H1 (cell line): ENCODE measurements around the gene EPHA4. TPM values are rescaled to one million over a fixed set of nuclear protein-coding genes. Genes with fewer than 3 reads are reported as not detected.

Source experiments
- CTCF ChIA-PET: fragments of 300-600 bp; sonication (Branson Sonifier 250); formaldehyde crosslinking; loops from one replicate; lab custom pipeline; 2021; ENCODE audit not compliant: partially characterized antibody; lab: Charles Lee
- POLR2A ChIA-PET: fragments of 300-600 bp; sonication (Branson Sonifier 250); formaldehyde crosslinking; loops from one replicate; lab custom pipeline; 2021; ENCODE audit warnings: inconsistent platforms; ENCODE audit not compliant: partially characterized antibody; lab: Charles Lee
- DNase-seq, 2 experiments: peaks; one replicate each; pipeline versions ENCODE4 v3.0.0 to v3.0.0-alpha.2; 2010 to 2022; ENCODE audit warnings: low spot score in 2 of 2, low read depth in 1 of 2, mixed read lengths in 1 of 2
- FAIRE-seq: peaks from 2 replicates; lab custom pipeline; 2011; peaks lifted over from hg19 to GRCh38; lab: Jason Lieb, UNC
- H2AFZ ChIP-seq: 2 replicates; pipeline ENCODE4 v1.8.1; 2012; ENCODE audit warnings: low read length, inconsistent platforms
- H2AK5ac ChIP-seq: 2 replicates; pipeline ENCODE4 v1.6.1; 2013; ENCODE audit warnings: low read depth, low read length
- H2BK120ac ChIP-seq: replicated peaks from 2 replicates; pipeline ENCODE3; 2013; ENCODE audit warnings: low read depth, low read length, inconsistent platforms
- H2BK12ac ChIP-seq: 2 replicates; pipeline ENCODE4 v1.6.1; 2013; ENCODE audit warnings: low read depth, low read length
- H2BK15ac ChIP-seq: 2 replicates; pipeline ENCODE4 v1.6.1; 2013; ENCODE audit warnings: low read length
- H2BK20ac ChIP-seq: 2 replicates; pipeline ENCODE4 v1.6.1; 2013; ENCODE audit warnings: low read length
- H2BK5ac ChIP-seq: 2 replicates; pipeline ENCODE4 v1.6.1; 2013; ENCODE audit warnings: low read depth, low read length
- H3K14ac ChIP-seq: 2 replicates; pipeline ENCODE4 v1.6.1; 2013; ENCODE audit warnings: inconsistent platforms; ENCODE audit not compliant: insufficient read length
- H3K18ac ChIP-seq: 2 replicates; pipeline ENCODE4 v1.6.1; 2013; ENCODE audit warnings: low read length; ENCODE audit errors: extremely low read depth
- H3K23ac ChIP-seq: 2 replicates; pipeline ENCODE4 v1.6.1; 2013; ENCODE audit warnings: inconsistent platforms; ENCODE audit not compliant: insufficient read length
- H3K23me2 ChIP-seq: 2 replicates; pipeline ENCODE4 v1.6.1; 2013; ENCODE audit warnings: low read depth, low read length
- H3K27ac ChIP-seq: 2 replicates; pipeline ENCODE4 v1.6.1; 2011; ENCODE audit warnings: low read depth, low read length, inconsistent platforms
- H3K27me3 ChIP-seq, 4 experiments: replicated peaks in 1 of 4; 1 replicate in 1 of 4; 2 replicates in 3 of 4; pipeline versions ENCODE4 v1.6.1 to v1.8.1; 2011 to 2013; ENCODE audit warnings: low read length in 3 of 4, mild to moderate bottlenecking in 3 of 4, inconsistent platforms in 2 of 4, mixed read lengths in 2 of 4, moderate library complexity in 1 of 4; ENCODE audit not compliant: control insufficient read depth in 3 of 4, insufficient read depth in 3 of 4; ENCODE audit errors: extremely low read depth in 1 of 4
- H3K36me3 ChIP-seq, 4 experiments: 2 replicates each; pipeline versions ENCODE4 v1.6.1 to v1.8.1; 2011 to 2013; ENCODE audit warnings: mild to moderate bottlenecking in 4 of 4, low read length in 3 of 4, moderate library complexity in 2 of 4, control low read depth in 1 of 4, inconsistent platforms in 1 of 4; ENCODE audit not compliant: insufficient read depth in 4 of 4, control insufficient read depth in 2 of 4
- H3K4ac ChIP-seq: replicated peaks from 2 replicates; pipeline ENCODE3; 2013; ENCODE audit warnings: low read length, low read depth, mixed read lengths, inconsistent platforms; ENCODE audit not compliant: insufficient read length
- H3K4me1 ChIP-seq, 4 experiments: replicated peaks in 1 of 4; 1 replicate in 1 of 4; 2 replicates in 3 of 4; pipeline versions ENCODE4 v1.6.1 to v1.8.1; 2011 to 2013; ENCODE audit warnings: low read length in 3 of 4, inconsistent platforms in 2 of 4, mixed read lengths in 1 of 4; ENCODE audit not compliant: insufficient read depth in 4 of 4, control insufficient read depth in 3 of 4
- H3K4me2 ChIP-seq, 2 experiments: 2 replicates each; pipeline versions ENCODE4 v1.6.1 to v1.8.1; 2011 to 2013; ENCODE audit warnings: low read depth in 2 of 2, low read length in 2 of 2, control low read depth in 1 of 2, inconsistent platforms in 1 of 2, mild to moderate bottlenecking in 1 of 2; ENCODE audit not compliant: insufficient read depth in 1 of 2
- H3K4me3 ChIP-seq, 4 experiments: fragments of 200-600, 300-600 bp in 1 of 4; sonication (generic), shearing (Covaris generic), sonication (Bioruptor Twin) in 1 of 4; 2 replicates each; pipeline versions ENCODE4 v1.5.1 to v1.8.1; 2011 to 2016; ENCODE audit warnings: low read length in 4 of 4, low read depth in 3 of 4, control low read depth in 2 of 4, inconsistent platforms in 2 of 4, mild to moderate bottlenecking in 2 of 4, mixed read lengths in 1 of 4, moderate library complexity in 1 of 4; ENCODE audit not compliant: insufficient read depth in 2 of 4; ENCODE audit errors: extremely low read depth in 1 of 4
- H3K56ac ChIP-seq: replicated peaks from 2 replicates; pipeline ENCODE3; 2013; ENCODE audit warnings: low read depth, mild to moderate bottlenecking, mixed read lengths, low read length, inconsistent platforms; ENCODE audit not compliant: insufficient read length
- H3K79me1 ChIP-seq: 2 replicates; pipeline ENCODE4 v1.6.1; 2013; ENCODE audit warnings: low read depth, low read length, control low read depth
- H3K79me2 ChIP-seq, 2 experiments: 2 replicates each; pipeline versions ENCODE4 v1.6.1 to v1.8.1; 2012 to 2013; ENCODE audit warnings: low read length in 2 of 2, mild to moderate bottlenecking in 2 of 2, inconsistent platforms in 1 of 2; ENCODE audit not compliant: insufficient read depth in 2 of 2, control insufficient read depth in 1 of 2
- H3K9ac ChIP-seq, 4 experiments: replicated peaks in 1 of 4; 1 replicate in 1 of 4; 2 replicates in 3 of 4; pipeline versions ENCODE4 v1.6.1 to v1.8.1; 2011 to 2013; ENCODE audit warnings: low read depth in 3 of 4, low read length in 3 of 4, control low read depth in 2 of 4, mild to moderate bottlenecking in 2 of 4, moderate library complexity in 2 of 4, inconsistent platforms in 1 of 4; ENCODE audit errors: extremely low read depth in 1 of 4
- H3K9me3 ChIP-seq, 2 experiments: 2 replicates each; pipeline versions ENCODE4 v1.6.1 to v1.8.1; 2012 to 2013; ENCODE audit warnings: mild to moderate bottlenecking in 2 of 2, moderate library complexity in 2 of 2, control low read depth in 1 of 2, inconsistent platforms in 1 of 2, low read depth in 1 of 2, low read length in 1 of 2, mixed read lengths in 1 of 2; ENCODE audit not compliant: insufficient read depth in 2 of 2
- H4K20me1 ChIP-seq, 2 experiments: replicated peaks in 1 of 2; 2 replicates each; pipeline versions ENCODE3 to v1.8.1; 2011 to 2013; ENCODE audit warnings: inconsistent platforms in 2 of 2, low read length in 2 of 2, mild to moderate bottlenecking in 1 of 2; ENCODE audit not compliant: insufficient read depth in 2 of 2, control insufficient read depth in 1 of 2
- H4K5ac ChIP-seq: 2 replicates; pipeline ENCODE4 v1.6.1; 2013; ENCODE audit warnings: low read length, low read depth, mixed read lengths, inconsistent platforms; ENCODE audit not compliant: insufficient read length
- H4K8ac ChIP-seq: 2 replicates; pipeline ENCODE4 v1.8.0; 2013; ENCODE audit warnings: mild to moderate bottlenecking, moderate library complexity, low read length, inconsistent platforms; ENCODE audit not compliant: insufficient read depth; ENCODE audit errors: extremely low read depth
- H4K91ac ChIP-seq: replicated peaks from 2 replicates; pipeline ENCODE3; 2013; ENCODE audit warnings: low read length, mixed read lengths, inconsistent platforms; ENCODE audit not compliant: insufficient read length
- BACH1 ChIP-seq: IDR thresholded peaks from 2 replicates; pipeline ENCODE4 v1.6.1; 2012; ENCODE audit warnings: low read length, improper control_type of control experiment
- CBX5 ChIP-seq: fragments of 300-800, 300-1000 bp; sonication (generic); IDR thresholded peaks from 2 replicates; pipeline ENCODE4 v1.7.1; 2016; ENCODE audit warnings: antibody characterized with exemption, low read length, low read depth
- CTBP2 ChIP-seq: IDR thresholded peaks from 2 replicates; pipeline ENCODE4 v1.7.0; 2011; ENCODE audit warnings: borderline replicate concordance, mild to moderate bottlenecking, moderate library complexity, mixed read lengths, low read length; ENCODE audit not compliant: insufficient read depth, insufficient read length
- GABPA ChIP-seq: IDR thresholded peaks from 2 replicates; pipeline ENCODE4 v1.6.1; 2011; ENCODE audit warnings: mild to moderate bottlenecking, low read length, moderate library complexity, borderline replicate concordance; ENCODE audit not compliant: insufficient read depth
- MAFK ChIP-seq: IDR thresholded peaks from 2 replicates; pipeline ENCODE4 v1.6.1; 2012; ENCODE audit warnings: low read depth, mild to moderate bottlenecking, improper control_type of control experiment, low read length
- NRF1 ChIP-seq: IDR thresholded peaks from 2 replicates; pipeline ENCODE4 v1.6.1; 2011; ENCODE audit warnings: mild to moderate bottlenecking, low read depth, low read length, improper control_type of control experiment
- PHF8 ChIP-seq: fragments of 200-600 bp; sonication (generic); conservative IDR thresholded peaks from 2 replicates; pipeline ENCODE4 v1.7.1; 2012; ENCODE audit warnings: low read depth, mild to moderate bottlenecking, inconsistent platforms, low read length, moderate library complexity
- POLR2A ChIP-seq, 2 experiments: IDR thresholded peaks; 1 replicate in 1 of 2; 2 replicates in 1 of 2; pipeline ENCODE4 v1.6.1; 2011; ENCODE audit warnings: low read depth in 2 of 2, low read length in 2 of 2, mild to moderate bottlenecking in 2 of 2; ENCODE audit errors: control extremely low read depth in 1 of 2
- WGBS, 2 experiments: shearing (Covaris generic) in 1 of 2; methylation state at CpG; one replicate each; pipeline versions ENCODE4 v1.1.6 to v1.1.7; 2013 to 2015; ENCODE audit warnings: low lambda C conversion rate in 2 of 2, mixed read lengths in 2 of 2, inconsistent platforms in 1 of 2, low coverage in 1 of 2, missing lambda C conversion rate in 1 of 2; ENCODE audit not compliant: insufficient replicate concordance in 2 of 2, insufficient coverage in 1 of 2, insufficient read length in 1 of 2; ENCODE audit errors: extremely low coverage in 1 of 2, missing lambda C conversion rate in 1 of 2; 5-methylcytosine and 5-hydroxymethylcytosine counted together
- polyA plus RNA-seq, 7 experiments: library from polyadenylated mRNA; depleted of rRNA in 3 of 7; stranded (reverse) in 5 of 7; unstranded in 2 of 7; fragments of >200 nt in 5 of 7; fragments of 200-250 nt in 2 of 7; gene quantifications; 1 replicate in 5 of 7; 2 replicates in 1 of 7; 4 replicates in 1 of 7; pipeline versions ENCODE4 v1.2.1 to v1.2.3, GENCODE V29; 2011 to 2013; ENCODE audit warnings: missing spikeins in 2 of 7, mixed read lengths in 2 of 7
- total RNA-seq: library from RNA; stranded (reverse); fragmentation: NEBNext Ultra II Directional; extraction: Animal tissue kit (Norgen Biotek cat#: 25700); gene quantifications from 2 replicates; pipeline ENCODE4 v1.2.1, GENCODE V29; 2021

Gene EPHA4
- total and polyA plus RNA-seq, 2 of the 8 experiments (the other 6 are each of a cell fraction or from before 2014, with no cell fraction given) = 4.3 to 5.7 TPM

DNA sequence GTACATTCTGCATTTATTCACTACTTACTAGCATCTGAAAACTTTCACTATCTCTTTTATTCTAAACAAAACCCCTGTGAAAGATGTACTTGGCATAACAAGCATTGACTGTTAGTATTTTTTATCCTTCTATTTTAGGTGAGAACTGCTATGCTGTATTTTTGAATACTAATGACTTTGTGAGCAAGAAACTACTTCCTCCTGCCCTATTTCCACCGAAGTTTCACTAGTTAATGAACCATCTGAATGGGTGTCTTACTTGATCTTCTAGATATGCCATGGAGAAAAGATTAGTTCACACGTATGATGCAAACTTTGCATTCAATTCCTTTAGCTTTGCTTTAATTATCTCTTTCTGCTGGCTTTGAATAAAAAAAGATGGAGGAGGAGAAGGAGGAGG lies 68.1 kb downstream of the EPHA4 start:
- Histone ChIP-seq H2BK120ac (no peak overlapping the region), H3K79me2 (no peaks in the 10 kb centered on the region), H2AFZ (no peak overlapping the region), H3K23me2 (no peaks in the 10 kb centered on the region), H3K4me3 (no peak overlapping the region), H2BK5ac (no peak overlapping the region), H2BK15ac (no peak overlapping the region), H3K27ac (no peak overlapping the region), H4K5ac (no peak overlapping the region), H2BK20ac (no peak overlapping the region), H3K79me1 (no peaks in the 10 kb centered on the region), H3K27me3 (no peaks in the 10 kb centered on the region), H2BK12ac (no peak overlapping the region), H4K20me1 (no peaks in the 10 kb centered on the region), H3K4me1 (no peaks in the 10 kb centered on the region), H3K23ac (no peak overlapping the region), H3K56ac (no peak overlapping the region), H3K36me3 (no peaks in the 10 kb centered on the region), H3K9me3 (no peaks in the 10 kb centered on the region), H4K8ac (no peak overlapping the region), H3K14ac (no peak overlapping the region), H4K91ac (no peak overlapping the region), H3K4ac (no peak overlapping the region), H2AK5ac (no peak overlapping the region), H3K4me2 (no peak overlapping the region), H3K9ac (no peak overlapping the region), H3K18ac (no peak overlapping the region)
- WGBS, 2 experiments = 79% methylated on average over 2 of the region's 2 CpGs; no CpG with 5 or more reads in 1 of the 2 experiments
- TF ChIP-seq NRF1 (no peak), CTBP2 (no peak), CBX5 (no peak), BACH1 (no peak), MAFK (no peak), PHF8 (no peak), GABPA (no peak), POLR2A (IDR thresholded peaks at IDR 0.05; ENCODE audit: control extremely low read depth in 1 of 2, low read depth in 2 of 2, low read length in 2 of 2) (no peak)
- FAIRE-seq (no peak), DNase-seq (no peak)
- ChIA-PET CTCF (interaction anchor here (0.7 kb wide), 1 partner anchor 480 kb away, joined by 3 read pairs; no protein-coding TSS in a partner anchor), POLR2A (no interaction called here)
